ENCODE measurements around the gene SLMAP. TPM values are rescaled to one million over a fixed set of nuclear protein-coding genes. Genes with fewer than 3 reads are reported as not detected.
A peak's percentile ranks its signal among the peaks of the same experiment; 100 is the strongest.

SLMAP gene
- total and polyA plus RNA-seq, 2 donors = 242 to 559 TPM

DNA sequence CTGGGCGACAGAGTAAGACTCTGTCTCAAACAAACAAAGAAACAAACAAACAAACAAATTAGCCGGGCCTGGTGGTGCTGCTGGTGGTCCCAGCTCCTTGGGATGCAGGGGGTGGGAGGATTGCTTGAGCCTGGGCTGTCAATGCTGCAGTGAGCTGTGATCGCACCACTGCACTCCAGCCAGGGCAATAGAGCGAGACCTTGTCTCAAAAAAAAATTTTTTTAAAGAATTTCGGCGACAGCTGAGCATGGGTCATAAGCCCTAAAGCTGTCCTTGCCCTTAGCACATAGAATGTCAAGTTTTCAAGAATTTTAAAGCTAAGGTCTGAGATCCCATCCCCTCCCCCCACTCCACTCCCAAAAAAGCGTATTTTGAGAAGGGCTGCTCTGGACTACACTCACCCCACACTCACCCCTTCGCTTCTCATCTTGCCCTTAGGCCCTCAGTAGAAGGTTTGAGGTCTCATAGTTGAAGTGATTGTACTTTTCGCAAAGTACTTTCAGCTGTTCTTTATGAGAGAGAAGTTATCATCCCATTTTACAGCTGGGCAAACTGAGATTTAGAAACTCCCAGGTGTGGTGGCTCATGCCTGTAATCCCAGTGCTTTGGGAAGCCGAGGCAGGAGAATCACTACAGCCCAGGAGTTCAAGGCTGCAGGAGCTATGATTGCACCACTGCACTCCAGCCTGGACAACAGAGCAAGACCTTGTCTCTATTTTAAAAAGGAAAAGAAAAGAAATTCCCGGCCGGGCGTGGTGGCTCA, 217.8 kb downstream of the SLMAP start:
- 96% methylated on average over 13 of the region's 13 CpGs for WGBS
- DNase-seq (ENCODE audit: extremely low spot score) = no peak
- Histone ChIP-seq H3K27ac (ENCODE audit: low read depth) (peak overlapping the region; percentile 14), H3K36me3 (ENCODE audit: insufficient read depth) (no peaks in the 10 kb centered on the region), H3K4me1 (ENCODE audit: insufficient read depth) (no peaks in the 10 kb centered on the region), H3K4me3 (ENCODE audit: low read depth, low read length) (no peak overlapping the region)

- no peak for DNase-seq (ENCODE audit: extremely low spot score)
- Histone ChIP-seq H3K36me3 (ENCODE audit: insufficient read depth) (no peaks in the 10 kb centered on the region), H3K27ac (ENCODE audit: low read depth) (no peak overlapping the region), H3K4me3 (ENCODE audit: low read depth, low read length) (no peak overlapping the region), H3K4me1 (ENCODE audit: insufficient read depth) (no peaks in the 10 kb centered on the region)
- WGBS = 45% methylated on average over 6 of the region's 6 CpGs
Observed at GRCh38 chr3:57974796-57975388, 218.8 kb downstream of the SLMAP start.

DNA sequence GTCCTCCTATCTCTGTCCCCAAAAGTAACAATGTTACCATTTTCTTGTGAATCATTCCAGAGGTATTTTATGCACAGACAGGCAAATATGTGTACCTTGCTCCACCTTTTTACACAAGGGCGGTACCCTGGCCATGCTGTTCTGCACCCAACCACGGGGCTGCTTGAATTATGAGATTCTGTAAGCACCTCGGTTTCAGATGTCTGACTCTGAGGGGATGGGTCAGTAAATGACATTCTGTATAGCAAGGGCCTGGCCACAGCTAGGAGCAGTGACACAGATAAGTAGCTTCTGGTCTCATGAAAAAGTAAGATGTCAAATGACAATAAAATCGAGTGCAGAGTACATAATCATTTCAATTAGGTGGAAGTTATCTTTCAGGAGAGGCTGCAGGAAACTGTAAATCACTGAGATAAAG, 221.7 kb downstream of the SLMAP start:
- Histone ChIP-seq H3K36me3 (ENCODE audit: insufficient read depth) (no peaks in the 10 kb centered on the region), H3K4me3 (ENCODE audit: low read depth, low read length) (no peak overlapping the region), H3K4me1 (ENCODE audit: insufficient read depth) (no peaks in the 10 kb centered on the region), H3K27ac (ENCODE audit: low read depth) (no peak overlapping the region)
- no peak for DNase-seq (ENCODE audit: extremely low spot score)
- WGBS = 46% methylated on average over 4 of the region's 4 CpGs

DNA sequence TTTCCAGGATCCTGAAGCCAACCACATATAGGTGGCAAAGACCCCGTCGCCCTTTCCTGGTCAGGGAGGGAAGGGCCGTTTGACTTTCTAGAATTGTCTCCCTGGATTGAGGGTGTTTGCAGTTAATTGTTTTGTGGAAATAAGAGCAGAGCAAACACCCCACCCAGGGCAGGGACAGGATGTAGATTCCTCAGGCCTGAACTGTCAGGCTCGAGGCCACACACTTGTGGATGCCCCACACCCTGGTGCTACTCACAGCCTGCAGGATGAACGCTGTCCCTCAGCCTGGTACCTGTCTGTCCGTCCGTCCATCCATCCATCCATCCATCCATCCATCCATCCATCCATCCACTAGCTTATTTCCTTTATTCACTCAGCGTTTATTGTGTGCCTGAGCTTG, 222.2 kb downstream of the SLMAP start:
- WGBS = 73% methylated on average over 8 of the region's 8 CpGs
- DNase-seq (ENCODE audit: extremely low spot score) = no peak
- no peaks in the 10 kb centered on the region for H3K36me3 ChIP-seq (ENCODE audit: insufficient read depth)
- H3K4me3 ChIP-seq (ENCODE audit: low read depth, low read length) = no peak overlapping the region
- H3K4me1 ChIP-seq (ENCODE audit: insufficient read depth) = no peaks in the 10 kb centered on the region
- no peak overlapping the region for H3K27ac ChIP-seq (ENCODE audit: low read depth)

Other genes starting within 250 kb of the SLMAP start
- gene DNAH12, start 212.0 kb upstream of the SLMAP start, total RNA-seq = 0.37 TPM
- 0.01 TPM for gene DNAH12, start 212.0 kb upstream of the SLMAP start, polyA plus RNA-seq
- 9.4 TPM for gene PDE12, start 200.0 kb upstream of the SLMAP start, total RNA-seq
- 10.2 TPM for gene PDE12, start 200.0 kb upstream of the SLMAP start, polyA plus RNA-seq
- gene ARF4, start 159.0 kb upstream of the SLMAP start, total RNA-seq = 296 TPM
- gene ARF4, start 159.0 kb upstream of the SLMAP start, polyA plus RNA-seq = 129 TPM
- gene DENND6A, start 63.2 kb upstream of the SLMAP start, total RNA-seq = 68.3 TPM
- gene DENND6A, start 63.2 kb upstream of the SLMAP start, polyA plus RNA-seq = 12.9 TPM